Hippocampal formation (tissue), 2 donors: ENCODE measurements around the gene SEC14L6.
A peak's percentile ranks its signal among the peaks of the same experiment; 100 is the strongest.
"Not testable (repeated sequence)": the region's sequence is repeated elsewhere in the genome, so short reads cannot be mapped to it uniquely, and the experiment has no call there.

Experiments
- DNase-seq, 2 donors: peaks; one replicate each; lab custom pipeline; 2025; lab: John Stamatoyannopoulos, UW

The SEC14L6 gene

DNA sequence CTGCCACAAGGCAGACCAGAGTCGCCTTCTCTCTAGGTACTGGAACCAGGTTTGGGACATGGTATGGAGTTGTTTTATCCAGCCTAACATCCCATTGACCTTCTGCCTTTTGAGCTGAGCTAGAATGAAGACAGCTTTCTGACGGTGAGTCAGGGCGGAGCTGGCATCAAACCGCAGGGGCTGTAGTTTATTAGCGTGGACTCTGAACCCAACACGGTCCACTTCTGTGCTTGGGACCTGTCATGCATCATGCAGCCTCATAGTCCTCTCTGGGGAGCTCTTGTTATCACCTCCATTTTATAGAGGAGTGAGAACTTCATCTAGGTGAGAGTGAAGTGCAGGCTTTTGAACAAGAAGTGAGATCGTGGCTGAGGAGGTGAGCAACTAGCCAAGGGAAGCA is 19.6 kb upstream of the SEC14L6 start:
- DNase-seq: no peak

DNA sequence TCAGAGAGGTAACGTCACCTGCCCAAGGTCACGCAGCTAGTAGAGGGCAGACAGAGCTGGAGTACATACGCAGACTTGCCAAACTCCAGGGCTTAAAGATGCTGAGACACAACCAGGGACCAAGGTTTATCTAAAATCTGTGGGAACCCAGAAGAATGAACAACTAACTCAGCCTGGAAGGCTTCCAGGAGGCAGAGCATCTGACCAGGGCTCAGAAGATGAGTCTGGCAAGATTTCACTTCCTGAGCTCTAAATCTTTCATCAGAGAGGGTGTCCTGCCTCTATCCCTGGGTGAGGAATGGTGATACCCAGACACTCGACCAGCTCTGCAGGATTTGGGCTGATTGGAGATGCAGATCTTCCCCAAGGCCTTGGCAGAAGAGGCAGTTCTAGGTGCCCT is 18.8 kb upstream of the SEC14L6 start:
- DNase-seq: peak in 1 of 2 donors; percentile 22

DNA sequence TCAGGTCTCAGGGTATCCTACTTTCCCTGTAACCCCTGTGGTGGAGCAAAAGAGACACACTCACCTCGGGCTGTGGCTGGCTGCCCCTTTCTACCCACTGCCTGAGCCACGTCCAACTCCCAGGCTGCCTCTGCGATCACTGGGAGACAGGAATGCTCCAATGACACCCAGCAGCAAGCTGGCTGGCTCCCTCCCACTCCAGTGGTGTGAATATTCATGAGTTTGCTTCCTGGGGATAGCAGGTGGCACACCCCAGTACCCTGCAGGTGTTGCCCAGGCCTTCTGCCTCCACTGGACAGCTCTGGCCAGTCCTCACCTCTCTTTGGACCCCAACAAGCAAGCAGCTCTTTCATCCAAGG is 18.2 kb upstream of the SEC14L6 start:
- no peak for DNase-seq

DNA sequence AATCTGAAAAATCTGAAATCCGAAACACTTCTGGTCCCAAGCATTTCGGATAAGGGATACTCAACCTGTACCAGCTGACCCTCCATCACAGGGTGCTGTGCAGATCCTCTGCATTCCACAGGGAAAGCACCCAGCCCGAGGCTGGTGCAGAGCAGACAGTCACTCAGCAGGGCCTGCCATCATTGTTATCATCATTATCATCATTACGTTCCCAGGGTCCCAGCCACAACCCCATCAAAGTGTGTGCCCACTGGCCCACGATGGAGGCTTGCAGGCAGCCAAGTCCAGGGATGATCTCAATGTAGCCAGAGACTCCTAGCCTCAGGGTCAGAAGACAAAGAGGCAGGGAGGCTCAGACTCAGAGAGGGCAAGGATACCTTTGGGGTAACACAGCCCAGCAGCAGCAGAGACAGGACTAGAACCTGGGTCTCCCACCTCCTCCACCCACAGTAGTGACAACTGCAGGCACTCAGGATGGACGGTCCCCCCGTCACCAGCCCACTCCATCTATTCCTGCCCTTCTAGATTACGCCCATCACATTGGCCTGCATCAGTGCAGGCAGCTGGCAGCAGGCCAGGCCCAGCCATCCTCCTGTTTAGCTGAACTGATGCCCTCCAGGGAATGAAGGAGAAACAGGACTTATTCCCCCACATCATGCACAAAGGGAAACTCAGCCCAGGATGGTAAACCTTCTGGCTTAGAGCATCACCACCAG is 17.7 kb upstream of the SEC14L6 start:
- no peak for DNase-seq

DNA sequence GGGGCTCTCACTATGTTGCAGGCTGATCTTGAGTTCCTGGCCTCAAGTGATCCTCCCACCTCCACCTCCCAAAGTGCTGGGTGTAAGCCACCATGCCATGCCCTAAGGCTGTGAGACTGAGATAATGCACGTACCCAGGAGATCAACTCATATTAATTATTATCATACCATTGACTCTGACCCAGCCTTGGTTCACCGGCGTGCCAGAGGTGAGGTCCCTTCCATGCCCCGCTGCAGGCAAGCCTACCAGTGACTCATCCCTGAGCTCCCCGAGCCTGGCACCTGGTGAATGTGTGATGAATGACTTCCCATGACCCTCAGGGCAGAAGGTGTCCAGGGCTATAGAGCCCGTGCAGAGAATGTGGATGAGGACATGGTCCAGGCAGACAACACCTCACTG is 15.8 kb upstream of the SEC14L6 start:
- no peak for DNase-seq

DNA sequence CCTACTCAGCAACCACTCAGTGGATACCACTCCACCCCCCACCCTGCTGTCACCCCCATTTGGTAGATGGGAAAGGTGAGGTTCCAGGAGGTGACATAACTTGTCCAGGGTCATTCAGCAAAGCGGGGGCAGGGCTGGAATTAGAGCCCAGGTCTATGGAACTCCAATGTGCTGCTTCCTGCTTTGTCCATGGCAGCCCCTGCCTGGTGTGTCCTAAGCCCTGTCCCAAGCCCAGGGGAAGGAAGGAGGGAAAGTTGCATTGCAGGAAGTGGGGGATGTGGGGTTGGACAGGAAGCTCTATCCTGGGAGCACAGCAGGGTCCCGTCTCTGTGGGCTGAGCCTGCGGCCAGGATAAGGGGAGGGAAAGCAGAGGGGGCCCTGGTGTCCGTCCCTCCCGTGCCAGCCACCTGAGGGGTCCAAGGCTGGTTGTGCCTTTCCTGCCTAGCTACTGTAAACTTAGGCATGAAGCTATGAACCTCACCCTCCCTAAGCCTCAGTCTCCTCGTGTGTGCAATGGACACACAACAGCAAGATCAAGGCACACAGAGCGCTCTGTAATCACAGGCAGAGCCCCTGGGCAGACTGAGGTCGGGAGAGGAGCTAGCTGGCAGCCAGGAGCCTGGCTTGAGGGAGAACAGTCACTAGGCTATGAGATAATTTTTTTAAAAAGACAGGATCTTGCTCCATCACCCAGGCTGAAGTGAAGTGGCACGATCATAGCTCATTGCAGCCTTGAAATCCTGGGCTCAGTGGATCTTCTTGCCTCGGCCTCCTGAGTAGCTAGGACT is 15.1 kb upstream of the SEC14L6 start:
- no peak for DNase-seq

DNA sequence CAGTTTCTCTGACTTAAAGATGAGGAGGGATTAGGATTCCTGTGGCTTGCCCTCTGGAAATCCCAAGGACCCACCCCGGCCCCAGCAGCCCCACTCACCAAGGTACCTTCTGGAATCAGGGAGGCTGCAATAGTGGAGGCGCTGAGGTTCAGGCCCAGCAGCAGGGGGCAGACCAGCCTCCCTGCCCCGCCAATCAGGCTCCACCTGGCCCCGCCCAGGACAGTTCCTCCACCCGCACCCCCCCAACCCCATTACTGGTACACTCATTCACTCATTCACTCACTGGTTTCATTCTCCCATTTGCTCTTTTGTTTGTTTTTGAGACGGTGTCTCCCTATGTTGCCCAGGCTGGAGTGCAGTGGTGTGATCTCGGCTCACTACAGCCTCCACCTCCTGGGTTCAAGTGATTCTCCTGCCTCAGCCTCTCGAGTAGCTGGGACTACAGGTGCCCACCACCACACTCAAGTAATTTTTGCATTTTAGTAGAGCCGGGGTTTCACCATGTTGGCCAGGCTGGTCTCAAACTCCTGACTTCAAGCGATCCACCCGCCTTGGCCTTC is 14.2 kb upstream of the SEC14L6 start:
- not testable (repeated sequence) for DNase-seq

DNA sequence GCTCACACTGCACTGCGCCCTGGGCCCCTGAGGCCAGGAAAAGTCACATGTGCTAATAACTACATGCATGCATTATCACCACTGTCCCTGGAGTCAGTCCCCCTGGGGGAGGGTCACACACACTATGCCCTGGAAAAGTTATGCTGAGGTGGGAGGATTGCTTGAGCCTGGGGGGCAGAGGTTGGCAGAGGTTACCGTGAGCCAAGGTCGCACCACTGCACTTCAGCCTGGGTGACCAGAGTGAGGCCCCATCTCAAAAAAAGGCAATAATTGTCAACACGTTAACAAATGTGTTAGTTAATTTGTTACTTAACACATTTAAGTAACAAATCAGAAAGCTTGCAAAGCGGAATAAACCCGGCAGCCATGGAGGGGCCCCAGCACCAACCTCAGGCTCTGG is 13.3 kb upstream of the SEC14L6 start:
- DNase-seq: no peak

DNA sequence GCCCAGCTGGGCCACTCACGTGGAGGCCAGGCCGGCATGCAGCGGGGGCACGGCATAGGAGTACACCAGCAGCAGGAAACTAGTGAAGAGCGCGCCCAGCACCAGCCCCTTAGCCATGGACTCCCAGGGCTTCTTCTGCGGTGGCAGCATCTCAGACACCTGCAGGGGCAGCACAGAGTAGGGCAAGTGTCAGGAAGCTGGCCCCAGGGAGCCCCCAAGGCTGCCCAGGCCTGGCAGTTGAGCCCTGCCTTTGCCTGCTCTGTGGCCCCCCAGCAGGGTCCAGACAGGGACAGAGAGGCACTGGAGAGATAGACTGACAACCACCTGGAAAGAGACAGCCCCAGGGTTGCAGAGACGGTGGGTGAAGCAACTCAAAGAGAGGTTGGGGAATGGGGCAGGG is 10.7 kb upstream of the SEC14L6 start:
- no peak for DNase-seq

DNA sequence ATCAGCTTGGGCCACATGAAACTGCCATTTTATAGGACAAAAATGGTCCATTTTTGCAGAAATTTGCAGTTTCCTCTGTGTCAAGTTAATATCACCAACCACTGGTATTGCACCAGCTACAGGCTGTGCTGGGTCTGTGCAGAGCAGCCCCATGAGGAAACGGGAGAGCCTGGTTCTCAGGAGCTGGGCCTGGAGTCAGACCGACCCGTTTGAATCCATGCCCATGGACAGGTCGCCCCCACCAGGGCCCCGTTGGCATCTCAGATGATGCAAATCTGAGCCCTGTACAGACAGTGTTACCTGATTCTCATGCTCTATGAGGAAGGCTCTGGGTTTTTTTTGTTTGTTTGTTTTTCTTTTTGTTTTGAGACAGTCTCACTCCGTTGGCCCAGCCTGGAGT is 9.8 kb upstream of the SEC14L6 start:
- DNase-seq: no peak

DNA sequence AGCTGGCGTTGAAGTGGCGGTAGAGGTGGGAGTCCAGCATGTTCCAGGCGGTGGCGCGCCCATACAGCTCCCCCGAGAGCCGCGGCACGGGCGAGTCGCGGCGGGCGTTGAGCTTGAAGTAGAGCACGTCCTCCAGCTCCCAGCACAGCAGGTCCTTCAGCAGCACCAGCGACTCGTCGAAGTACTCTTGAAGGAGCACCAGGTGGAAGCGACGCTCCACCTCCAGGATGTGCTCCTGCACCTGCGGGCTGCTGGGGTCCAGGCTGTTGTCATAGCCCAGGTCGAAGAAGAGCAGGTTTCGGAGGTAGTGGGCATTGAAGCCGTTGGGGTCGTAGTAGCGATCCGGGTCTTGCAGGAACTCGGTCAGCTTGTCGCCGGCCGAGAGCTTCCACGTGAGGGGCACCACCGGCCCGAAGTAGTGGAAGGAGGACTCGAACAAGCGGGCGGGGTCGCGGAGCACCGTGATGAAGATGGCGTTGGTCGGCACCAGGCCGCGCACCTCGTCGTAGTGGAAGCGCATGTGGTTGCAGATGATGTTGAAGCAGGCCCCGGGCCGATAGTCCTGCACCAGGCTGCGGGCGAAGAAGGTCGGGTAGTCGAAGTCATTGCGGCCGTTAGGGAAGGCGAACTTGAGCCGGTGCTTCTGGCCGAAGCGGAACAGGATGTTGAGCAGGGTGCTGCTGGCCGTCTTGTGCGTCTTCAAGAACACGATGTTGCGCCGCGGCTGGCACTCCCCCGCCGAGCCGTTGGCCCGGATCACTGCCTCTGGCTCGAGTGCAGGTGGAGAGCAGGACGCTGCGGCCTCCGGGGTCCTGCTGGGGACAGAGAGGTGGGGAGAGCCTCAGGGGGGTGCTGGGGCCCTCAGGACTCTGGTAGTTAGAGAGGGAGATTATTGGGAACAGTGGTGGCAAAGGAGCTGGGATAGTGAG is 9.0 kb upstream of the SEC14L6 start:
- no peak for DNase-seq

DNA sequence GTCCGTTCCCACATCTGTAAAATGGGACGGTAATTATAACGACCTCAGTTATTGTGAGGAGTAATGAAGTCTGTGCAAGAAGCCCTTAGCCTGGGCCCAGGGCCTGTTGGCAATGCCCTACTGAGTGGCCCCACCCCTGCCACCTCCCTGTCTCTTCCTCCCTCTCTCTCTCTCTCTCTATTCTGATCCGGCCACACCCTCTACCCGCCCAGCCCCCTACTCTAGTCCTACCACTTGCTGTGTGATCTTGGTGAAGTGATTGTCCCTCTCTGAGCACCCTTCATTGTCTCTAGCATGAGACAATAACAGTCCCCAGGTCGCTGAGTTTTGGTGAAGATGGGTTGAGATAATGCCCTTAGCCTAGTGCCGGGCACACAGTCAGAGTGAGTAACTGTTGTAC is 7.4 kb upstream of the SEC14L6 start:
- no peak for DNase-seq

DNA sequence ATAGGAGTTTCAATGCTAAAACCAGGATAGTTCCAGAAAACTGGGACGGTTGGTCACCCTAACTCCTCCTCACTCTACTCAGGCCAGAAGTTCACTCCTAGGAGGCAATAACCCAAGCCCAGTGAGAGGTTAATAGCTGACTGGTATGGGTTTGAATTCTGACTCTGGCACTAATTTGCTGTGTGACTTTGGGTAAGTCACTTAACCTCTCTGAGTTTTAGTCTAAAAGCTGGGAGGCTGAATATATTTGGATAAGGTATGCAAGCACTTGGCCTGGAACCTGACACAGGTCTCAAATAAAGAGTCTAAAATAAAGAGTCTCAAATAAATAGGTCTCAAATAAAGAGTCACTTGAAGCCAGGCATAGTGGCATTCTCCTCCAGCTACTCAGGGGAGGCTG is 6.2 kb upstream of the SEC14L6 start:
- no peak for DNase-seq

DNA sequence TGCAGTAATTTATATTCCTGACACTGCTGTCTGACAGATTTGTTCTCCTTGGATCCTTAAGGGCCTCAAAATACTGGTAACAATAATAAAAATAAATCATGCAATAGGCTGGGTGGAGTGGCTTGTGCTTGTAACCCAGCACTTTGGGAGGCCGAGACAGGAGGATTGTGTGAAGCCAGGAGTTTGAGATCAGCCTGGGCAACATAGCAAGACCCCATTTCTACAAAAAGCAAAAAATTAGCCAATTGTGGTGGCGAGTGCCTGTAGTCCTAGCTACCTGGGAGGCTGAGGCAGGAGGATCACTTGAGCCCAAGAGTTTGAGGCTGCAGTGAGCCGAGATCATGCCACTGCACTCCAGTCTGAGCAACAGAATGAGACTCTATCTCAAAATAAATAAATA is 5.3 kb upstream of the SEC14L6 start:
- not testable (repeated sequence) for DNase-seq

DNA sequence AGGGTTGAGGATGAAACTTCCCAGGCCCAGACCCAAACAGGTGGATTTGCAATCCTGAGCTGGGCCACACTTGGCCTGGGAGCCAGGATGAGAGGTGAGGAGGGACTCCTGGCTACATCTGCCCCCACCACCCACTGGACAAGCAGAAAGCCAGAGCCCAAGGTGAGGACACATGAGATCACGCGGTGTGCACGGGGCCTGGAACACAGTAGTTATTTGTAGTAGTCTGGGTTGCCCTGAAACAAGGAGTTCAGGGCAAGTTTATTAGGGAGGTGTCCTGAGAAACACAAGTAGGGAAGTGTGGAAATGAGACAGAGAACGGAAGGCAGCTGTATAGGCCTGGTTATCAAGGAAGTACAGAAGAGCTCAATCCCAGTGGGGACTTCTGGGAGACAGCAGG is 647 bp upstream of the SEC14L6 start:
- DNase-seq: no peak

DNA sequence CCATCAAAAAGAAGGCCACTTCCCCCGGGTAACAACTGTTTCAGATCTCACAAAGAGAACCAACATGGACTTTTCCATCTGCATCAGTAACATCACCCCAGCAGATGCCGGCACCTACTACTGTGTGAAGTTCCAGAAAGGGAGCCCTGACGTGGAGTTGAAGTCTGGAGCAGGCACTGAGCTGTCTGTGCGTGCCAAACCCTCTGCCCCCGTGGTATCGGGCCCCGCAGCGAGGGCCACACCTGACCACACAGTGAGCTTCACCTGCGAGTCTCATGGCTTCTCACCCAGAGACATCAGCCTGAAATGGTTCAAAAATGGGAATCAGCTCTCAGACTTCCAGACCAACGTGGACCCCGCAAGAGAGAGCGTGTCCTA is 3.7 kb downstream of the SEC14L6 start:
- no peak for DNase-seq

DNA sequence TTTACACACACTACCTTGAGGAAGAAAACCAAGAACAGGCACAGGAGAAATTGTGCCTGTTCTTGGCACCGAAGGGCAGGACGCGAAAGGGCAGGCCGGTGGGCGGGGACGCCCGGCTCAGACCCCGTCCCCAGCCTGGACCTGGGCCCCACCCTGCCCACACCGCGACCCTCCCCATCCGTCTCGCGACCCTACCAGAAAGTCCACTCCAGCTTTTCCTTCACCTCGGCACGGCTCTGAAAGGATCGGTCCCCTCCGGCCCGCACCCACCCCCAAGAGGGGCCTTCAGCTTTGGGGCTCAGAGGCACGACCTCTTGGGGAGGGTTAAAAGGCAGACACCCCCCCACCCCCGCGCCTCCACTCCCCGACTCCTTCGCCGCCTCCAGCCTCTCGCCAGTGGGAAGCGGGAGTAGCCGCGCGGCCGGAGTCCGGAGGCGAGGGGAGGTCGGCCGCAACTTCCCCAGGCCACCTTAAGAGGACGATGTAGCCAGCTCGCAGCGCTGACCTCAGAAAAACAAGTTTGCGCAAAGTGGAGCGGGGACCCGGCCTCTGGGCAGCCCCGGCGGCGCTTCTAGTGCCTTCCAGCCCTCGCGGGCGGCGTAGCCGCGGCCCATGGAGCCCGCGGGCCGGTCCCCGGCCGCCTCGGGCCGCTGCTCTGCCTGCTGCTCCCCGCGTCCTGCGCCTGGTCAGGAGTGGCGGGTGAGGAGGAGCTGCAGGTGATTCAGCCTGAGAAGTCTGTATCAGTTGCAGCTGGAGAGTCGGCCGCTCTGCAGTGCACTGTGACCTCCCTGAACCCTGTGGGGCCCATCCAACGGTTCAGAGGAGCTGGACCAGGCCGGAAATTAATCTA is 4.4 kb downstream of the SEC14L6 start:
- no peak for DNase-seq

DNA sequence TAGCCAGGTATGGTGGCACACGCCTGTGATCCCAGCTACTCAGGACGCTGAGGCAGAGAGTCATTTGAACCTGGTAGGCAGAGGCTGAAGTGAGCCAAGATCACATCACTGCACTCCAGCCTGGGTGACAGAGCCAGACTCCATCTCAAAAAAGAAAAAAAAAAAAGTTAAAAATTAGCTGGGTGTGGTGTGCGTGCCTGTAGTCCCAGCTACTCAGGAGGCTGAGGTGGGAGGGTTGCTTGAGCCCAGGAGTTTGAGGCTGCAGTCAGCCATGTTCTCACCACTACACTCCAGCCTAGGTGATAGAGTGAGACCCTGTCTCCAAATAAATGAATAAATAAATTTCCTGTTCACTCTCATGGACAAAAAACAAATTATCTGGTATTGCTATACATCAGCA is 5.0 kb downstream of the SEC14L6 start:
- DNase-seq: not testable (repeated sequence)

DNA sequence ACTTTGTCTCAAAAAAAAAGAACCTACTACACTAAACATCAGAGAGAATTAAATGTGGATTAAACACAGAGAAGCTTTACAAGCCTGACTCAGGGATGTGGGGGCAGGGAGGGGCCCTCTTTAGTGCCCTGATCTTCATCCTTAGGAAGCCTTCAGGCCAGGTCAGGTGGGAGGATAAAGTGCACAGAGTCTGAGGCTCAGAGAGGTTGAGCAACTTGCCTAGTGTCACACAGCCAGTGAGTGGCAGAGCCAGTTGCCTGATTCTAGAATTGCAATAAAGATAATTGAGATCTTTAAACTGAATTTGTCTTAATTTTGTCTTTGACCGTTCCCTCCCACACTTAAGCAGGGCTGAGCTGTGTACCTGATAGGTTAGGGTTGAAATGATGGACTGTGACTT is 7.2 kb downstream of the SEC14L6 start:
- no peak for DNase-seq

DNA sequence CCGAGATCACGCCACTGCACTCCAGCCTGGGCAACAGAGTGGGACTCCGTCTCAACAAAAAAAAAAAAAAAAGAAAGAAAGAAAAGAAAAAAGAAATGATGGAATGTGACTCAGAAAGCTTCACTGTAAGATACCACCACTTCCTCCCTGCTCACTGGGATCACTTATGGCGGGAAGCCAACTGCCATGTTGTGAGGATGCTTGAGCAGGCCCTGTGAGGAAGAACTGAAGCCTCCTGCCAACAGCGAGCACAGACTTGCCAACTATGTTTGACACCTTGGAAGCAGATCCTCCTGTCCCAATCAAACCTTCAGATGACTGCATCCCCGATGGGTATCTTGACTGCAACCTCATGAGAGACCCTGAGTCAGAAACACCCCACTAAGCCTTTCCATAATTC is 8.3 kb downstream of the SEC14L6 start:
- DNase-seq: no peak

DNA sequence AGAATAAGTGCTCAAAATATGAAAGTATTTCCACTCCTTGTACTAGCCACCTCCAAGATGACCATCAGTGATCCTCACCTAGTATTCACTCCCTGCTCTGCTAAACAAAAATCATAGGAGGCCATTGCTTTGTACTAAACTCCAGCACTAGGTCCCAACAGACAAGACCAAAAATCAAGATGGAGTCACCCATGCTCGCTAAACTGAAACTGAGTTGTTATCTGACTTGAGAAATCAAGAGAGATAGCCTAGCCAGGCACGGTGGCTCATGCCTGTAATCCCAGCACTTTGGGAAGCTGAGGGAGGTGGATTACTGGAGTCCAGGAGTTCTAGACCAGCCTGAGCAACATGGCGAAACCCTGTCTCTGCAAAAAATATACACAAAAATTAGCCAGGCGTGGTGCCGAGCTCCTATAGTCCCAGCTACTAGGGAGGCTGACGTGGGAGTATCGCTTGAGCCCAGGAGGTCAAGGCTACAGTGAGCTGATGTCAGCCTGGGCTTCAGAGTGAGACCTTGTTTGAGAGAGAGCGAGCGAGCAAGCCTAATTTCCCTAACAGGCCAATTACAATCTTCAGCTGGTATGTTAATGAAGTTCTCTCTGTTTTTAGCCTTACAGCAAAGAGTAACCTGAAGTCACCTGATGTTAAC is 9.3 kb downstream of the SEC14L6 start:
- DNase-seq: no peak
